Parathyroid adenoma (tissue), 2 donors: Measurements from ENCODE around the gene DIP2A.

Source experiments
- H2AFZ ChIP-seq: fragments of 300-600 bp; sonication (generic); one replicate; pipeline ENCODE4 v1.7.0; 2017; ENCODE audit warnings: antibody characterized with exemption, mild to moderate bottlenecking
- H3K27ac ChIP-seq: fragments of 300-600 bp; sonication (generic); one replicate; pipeline ENCODE4 v1.7.0; 2017
- H3K27me3 ChIP-seq: fragments of 300-600 bp; sonication (generic); one replicate; pipeline ENCODE4 v1.7.0; 2017; ENCODE audit warnings: low read length; ENCODE audit not compliant: control insufficient read depth, insufficient read depth
- H3K36me3 ChIP-seq: fragments of 300-600 bp; sonication (generic); one replicate; pipeline ENCODE4 v1.7.0; 2017; ENCODE audit warnings: low read length; ENCODE audit not compliant: control insufficient read depth, insufficient read depth
- H3K4me1 ChIP-seq: fragments of 300-600 bp; sonication (generic); one replicate; pipeline ENCODE4 v1.7.0; 2017; ENCODE audit warnings: control low read depth
- H3K4me2 ChIP-seq: fragments of 300-600 bp; sonication (generic); one replicate; pipeline ENCODE4 v1.7.0; 2017; ENCODE audit warnings: low read length
- H3K4me3 ChIP-seq: fragments of 300-600 bp; sonication (generic); one replicate; pipeline ENCODE4 v1.7.0; 2017; ENCODE audit warnings: low read depth, low read length
- H3K79me2 ChIP-seq: fragments of 300-600 bp; sonication (generic); one replicate; pipeline ENCODE4 v1.7.0; 2017; ENCODE audit warnings: control low read depth
- H3K9ac ChIP-seq: fragments of 300-600 bp; sonication (generic); one replicate; pipeline ENCODE4 v1.7.0; 2017; ENCODE audit warnings: mild to moderate bottlenecking
- H3K9me3 ChIP-seq: fragments of 300-600 bp; sonication (generic); one replicate; pipeline ENCODE4 v1.7.0; 2017; ENCODE audit warnings: low read length; ENCODE audit not compliant: control insufficient read depth
- CTCF ChIP-seq: fragments of 300-600 bp; sonication (generic); IDR thresholded peaks from one replicate; pipeline ENCODE4 v1.7.0; 2017; ENCODE audit warnings: antibody characterized with exemption, mild to moderate bottlenecking
- donor health status: primary hyperparathyroidism.

DIP2A gene

DNA sequence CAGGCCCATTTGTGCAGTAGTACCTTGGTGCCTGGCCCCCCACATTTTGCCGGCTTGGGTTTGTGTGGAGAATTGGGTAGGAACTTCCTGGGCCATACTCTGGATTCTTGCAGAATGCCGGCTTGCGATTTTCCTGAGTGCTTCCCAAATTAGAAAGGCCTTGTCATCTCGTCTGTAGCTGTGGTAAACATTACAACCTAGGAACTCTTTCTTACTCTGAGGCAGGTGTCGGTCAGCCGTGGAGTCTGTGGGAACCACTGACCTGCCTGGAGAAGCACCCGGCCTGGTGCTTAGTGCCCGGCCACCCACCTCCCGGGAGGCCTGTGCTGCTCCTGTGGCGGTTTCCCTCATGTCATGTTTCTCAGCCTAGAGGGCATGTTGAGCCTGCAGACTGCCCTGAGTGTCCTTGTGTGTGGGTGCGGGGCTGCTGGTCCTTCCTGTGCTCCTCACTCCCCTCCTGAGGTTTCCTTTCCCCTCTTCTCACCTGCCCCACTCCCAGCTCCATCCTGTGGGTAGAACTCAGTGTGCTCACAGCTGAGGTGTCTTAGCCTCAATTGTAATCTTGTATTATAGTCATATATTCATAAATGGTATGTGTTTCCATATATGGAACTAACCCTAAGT is 81.5 kb downstream of the DIP2A start:
- Histone ChIP-seq H3K9ac (no peak overlapping the region), H3K4me1 (no peaks in the 10 kb centered on the region)
- no peak for TF ChIP-seq CTCF

DNA sequence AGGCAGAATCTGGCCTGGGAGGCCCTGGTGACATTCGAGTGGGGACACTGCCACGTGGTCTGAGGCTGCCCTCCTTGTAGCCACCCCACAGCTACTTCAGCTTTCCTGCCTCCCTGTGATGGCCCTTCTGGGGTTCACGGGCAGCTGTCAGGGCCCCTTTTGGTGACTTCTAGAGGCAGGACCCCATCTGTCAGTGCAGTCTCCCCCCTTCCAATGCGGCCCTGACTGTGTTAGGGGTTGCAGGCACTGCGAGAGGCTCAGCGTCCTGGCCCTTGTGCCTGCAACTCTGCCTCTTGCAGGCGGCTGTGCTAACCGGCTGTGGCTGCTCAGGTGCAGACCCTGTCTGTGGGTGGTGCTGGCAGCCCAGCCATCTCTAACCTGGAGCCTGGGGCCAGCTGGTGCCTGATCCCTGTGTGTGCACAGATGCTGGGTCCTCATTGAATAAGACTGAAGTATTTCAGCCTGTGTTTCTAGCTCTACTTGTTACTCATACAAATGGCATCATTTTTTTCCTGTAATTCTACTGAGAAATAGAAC is 84.0 kb downstream of the DIP2A start:
- H3K36me3 ChIP-seq, result no peaks in the 10 kb centered on the region

More for the DNA sequence above, 81.5 kb downstream of the DIP2A start:
- H3K4me2 ChIP-seq, result no peak overlapping the region
- no peak overlapping the region for H3K4me3 ChIP-seq
- no peaks in the 10 kb centered on the region for H3K27me3 ChIP-seq
- no peaks in the 10 kb centered on the region for H3K36me3 ChIP-seq
- no peaks in the 10 kb centered on the region for H3K79me2 ChIP-seq
- no peak overlapping the region for H3K27ac ChIP-seq
- no peak overlapping the region for H2AFZ ChIP-seq
- no peaks in the 10 kb centered on the region for H3K9me3 ChIP-seq

GRCh38 chr21:46543306-46543705 is 84.6 kb downstream of the DIP2A start:
- no peak overlapping the region for H3K4me3 ChIP-seq
- no peaks in the 10 kb centered on the region for H3K36me3 ChIP-seq
- no peak overlapping the region for H3K9ac ChIP-seq
- H3K27ac ChIP-seq, result no peak overlapping the region
- H2AFZ ChIP-seq, result no peak overlapping the region
- no peaks in the 10 kb centered on the region for H3K79me2 ChIP-seq
- H3K27me3 ChIP-seq, result no peaks in the 10 kb centered on the region
- no peak overlapping the region for H3K4me2 ChIP-seq
- H3K9me3 ChIP-seq, result no peaks in the 10 kb centered on the region
- TF ChIP-seq CTCF, result no peak
- H3K4me1 ChIP-seq, result no peaks in the 10 kb centered on the region

More for the DNA sequence above, 84.0 kb downstream of the DIP2A start:
- Histone ChIP-seq H3K4me2 (no peak overlapping the region), H3K9ac (no peak overlapping the region), H3K27me3 (no peaks in the 10 kb centered on the region), H3K4me1 (no peaks in the 10 kb centered on the region), H3K9me3 (no peaks in the 10 kb centered on the region), H3K4me3 (no peak overlapping the region), H3K79me2 (no peaks in the 10 kb centered on the region), H2AFZ (no peak overlapping the region), H3K27ac (no peak overlapping the region)
- TF ChIP-seq CTCF, result no peak

DNA sequence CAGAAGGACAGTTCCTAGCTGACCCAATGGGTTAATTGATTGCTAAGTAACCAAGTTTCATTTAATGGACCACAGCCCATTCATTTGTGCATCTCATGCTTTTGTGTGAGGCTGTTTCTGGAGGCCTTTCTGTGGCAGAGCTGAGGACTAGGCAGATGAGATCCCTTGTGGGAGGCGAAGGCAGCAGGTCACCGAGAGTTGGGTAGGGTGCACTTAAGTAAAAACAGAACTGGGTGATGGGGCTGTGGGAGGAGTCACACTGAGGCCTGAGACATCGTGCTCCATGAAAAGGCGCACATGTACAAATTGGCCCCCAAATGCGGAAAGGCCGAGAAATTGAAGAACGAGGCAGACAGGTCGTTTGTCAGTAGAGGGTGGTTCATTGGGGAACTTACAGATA is 85.3 kb downstream of the DIP2A start:
- H3K27me3 ChIP-seq, result no peaks in the 10 kb centered on the region
- H3K9ac ChIP-seq, result no peak overlapping the region
- no peak for TF ChIP-seq CTCF
- no peaks in the 10 kb centered on the region for H3K4me1 ChIP-seq
- no peaks in the 10 kb centered on the region for H3K79me2 ChIP-seq
- no peaks in the 10 kb centered on the region for H3K9me3 ChIP-seq
- no peak overlapping the region for H3K4me3 ChIP-seq
- H3K36me3 ChIP-seq, result no peaks in the 10 kb centered on the region
- no peak overlapping the region for H2AFZ ChIP-seq
- H3K4me2 ChIP-seq, result no peak overlapping the region
- H3K27ac ChIP-seq, result no peak overlapping the region

DNA sequence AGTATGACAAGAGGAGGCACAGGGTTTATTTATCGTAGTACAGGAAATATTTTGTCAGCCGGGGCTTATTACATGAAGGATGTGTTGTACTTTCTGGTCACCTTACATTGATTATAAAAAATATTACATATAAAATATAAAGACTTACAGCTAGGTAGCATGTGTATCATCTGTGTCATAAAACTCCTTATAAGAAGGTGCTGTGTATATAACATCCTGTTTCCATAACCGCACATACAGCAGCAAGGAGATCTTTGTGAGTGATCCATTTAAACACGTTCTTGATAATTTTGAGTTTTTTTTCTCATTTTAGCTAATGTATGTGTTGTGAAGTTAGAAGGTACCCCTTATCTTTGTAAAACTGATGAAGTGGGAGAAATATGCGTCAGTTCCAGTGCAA is 86.1 kb downstream of the DIP2A start:
- H3K79me2 ChIP-seq, result no peaks in the 10 kb centered on the region
- H3K27me3 ChIP-seq, result no peaks in the 10 kb centered on the region
- no peaks in the 10 kb centered on the region for H3K36me3 ChIP-seq
- H2AFZ ChIP-seq, result no peak overlapping the region
- no peaks in the 10 kb centered on the region for H3K4me1 ChIP-seq
- H3K4me2 ChIP-seq, result no peak overlapping the region
- H3K27ac ChIP-seq, result no peak overlapping the region
- no peak overlapping the region for H3K4me3 ChIP-seq
- H3K9me3 ChIP-seq, result no peaks in the 10 kb centered on the region
- TF ChIP-seq CTCF, result no peak
- H3K9ac ChIP-seq, result no peak overlapping the region
